HG03103 (cell line): ENCODE data around the gene TTPAL.

Experiments used
- ATAC-seq: cut with Tn5 transposase; IDR thresholded peaks from one replicate; pipeline ENCODE4 v1.9.1; 2021; ENCODE audit warnings: low read depth; ENCODE audit not compliant: unreplicated experiment

Gene TTPAL

GRCh38 chr20:44438782-44439181 lies 36.9 kb upstream of the TTPAL start:
- ATAC-seq: no peak

GRCh38 chr20:44439318-44439717 lies 36.4 kb upstream of the TTPAL start:
- ATAC-seq: no peak

GRCh38 chr20:44442298-44443070 lies 33.2 kb upstream of the TTPAL start:
- ATAC-seq: no peak

GRCh38 chr20:44445742-44446710 lies 29.6 kb upstream of the TTPAL start:
- ATAC-seq: no peak

GRCh38 chr20:44447827-44448419 lies 27.8 kb upstream of the TTPAL start:
- no peak for ATAC-seq

- ATAC-seq: no peak
Measured at GRCh38 chr20:44448753-44449546, 26.7 kb upstream of the TTPAL start.

- ATAC-seq: no peak
Measured at GRCh38 chr20:44449864-44450263, 25.8 kb upstream of the TTPAL start.

GRCh38 chr20:44450281-44450889 lies 25.3 kb upstream of the TTPAL start:
- no peak for ATAC-seq

GRCh38 chr20:44450903-44451450 lies 24.7 kb upstream of the TTPAL start:
- no peak for ATAC-seq

GRCh38 chr20:44454306-44454963 lies 21.2 kb upstream of the TTPAL start:
- no peak for ATAC-seq

- ATAC-seq: no peak
Measured at GRCh38 chr20:44455126-44455525, 20.5 kb upstream of the TTPAL start.

GRCh38 chr20:44456611-44457010 lies 19.1 kb upstream of the TTPAL start:
- ATAC-seq: no peak

- ATAC-seq: no peak
Measured at GRCh38 chr20:44457016-44457415, 18.7 kb upstream of the TTPAL start.

GRCh38 chr20:44459271-44459670 lies 16.4 kb upstream of the TTPAL start:
- no peak for ATAC-seq

GRCh38 chr20:44460795-44461141 lies 14.9 kb upstream of the TTPAL start:
- ATAC-seq: no peak

GRCh38 chr20:44461142-44461802 lies 14.4 kb upstream of the TTPAL start:
- ATAC-seq: no peak

- ATAC-seq: no peak
Measured at GRCh38 chr20:44461803-44462174, 13.9 kb upstream of the TTPAL start.

- ATAC-seq: no peak
Measured at GRCh38 chr20:44463466-44463865, 12.2 kb upstream of the TTPAL start.

GRCh38 chr20:44464514-44464913 lies 11.2 kb upstream of the TTPAL start:
- no peak for ATAC-seq
